Panc1 (cell line): Measurements from ENCODE around the gene ACTA2. TPM values are rescaled to one million over a fixed set of nuclear protein-coding genes. Genes with fewer than 3 reads are reported as not detected.

ENCODE experiments used
- ATAC-seq: fragments of 200-7000 bp; cut with Tn5 transposase; 2 replicates; pipeline ENCODE4 v1.9.1; 2020; ENCODE audit warnings: mild to moderate bottlenecking, moderate library complexity
- BruUV-seq: library from RNA; stranded (reverse); fragments of 400-500 nt; replicated peaks from 2 replicates; lab custom pipeline; 2021; lab: Mats Ljungman, UMichigan
- CTCF ChIA-PET: fragments of 300-600 bp; sonication (Branson Sonifier 250); formaldehyde crosslinking; loops from one replicate; lab custom pipeline; 2022; ENCODE audit warnings: antibody characterized with exemption; lab: Charles Lee
- POLR2A ChIA-PET: fragments of 300-600 bp; sonication (Branson Sonifier 250); formaldehyde crosslinking; loops from one replicate; lab custom pipeline; 2022; ENCODE audit warnings: antibody characterized with exemption; lab: Charles Lee
- DNase-seq: peaks from one replicate; pipeline ENCODE4 v3.0.0-alpha.2; 2010; ENCODE audit warnings: low read depth, low spot score
- H3K27ac ChIP-seq: 2 replicates; pipeline ENCODE4 v1.5.1; 2011; ENCODE audit warnings: mild to moderate bottlenecking, low read length, inconsistent platforms
- H3K27me3 ChIP-seq: fragments of 200-500 bp; sonication (Bioruptor generic); 2 replicates; pipeline ENCODE4 v1.6.0; 2014; ENCODE audit warnings: low read length, inconsistent platforms; ENCODE audit not compliant: control insufficient read depth, insufficient read depth
- H3K36me3 ChIP-seq: fragments of 200-500 bp; sonication (Bioruptor generic); 2 replicates; pipeline ENCODE4 v1.5.1; 2014; ENCODE audit warnings: inconsistent platforms, mild to moderate bottlenecking, low read length, moderate library complexity; ENCODE audit not compliant: control insufficient read depth, insufficient read depth
- H3K4me1 ChIP-seq: 2 replicates; pipeline ENCODE4 v1.5.1; 2011; ENCODE audit warnings: inconsistent platforms, mild to moderate bottlenecking, low read length, moderate library complexity; ENCODE audit not compliant: control insufficient read depth, insufficient read depth
- H3K4me3 ChIP-seq, 2 experiments: 2 replicates each; pipeline ENCODE4 v1.5.1; 2011 to 2012; ENCODE audit warnings: low read depth in 2 of 2, low read length in 2 of 2, mild to moderate bottlenecking in 2 of 2, inconsistent platforms in 1 of 2, moderate library complexity in 1 of 2
- H3K9me3 ChIP-seq: fragments of 200-500 bp; sonication (Bioruptor generic); 2 replicates; pipeline ENCODE4 v1.5.1; 2014; ENCODE audit warnings: low read depth, mild to moderate bottlenecking, inconsistent platforms, low read length, moderate library complexity; ENCODE audit not compliant: control insufficient read depth, insufficient read depth
- CTCF ChIP-seq: fragments of 450-650 bp; IDR thresholded peaks from 2 replicates; pipeline ENCODE4 v1.5.1; 2017; ENCODE audit warnings: mild to moderate bottlenecking
- POLR2AphosphoS5 ChIP-seq: IDR thresholded peaks from 2 replicates; pipeline ENCODE4 v1.6.1; 2012; ENCODE audit warnings: mild to moderate bottlenecking, low read depth, low read length, moderate library complexity
- REST ChIP-seq, 2 experiments: IDR thresholded peaks; 2 replicates each; pipeline ENCODE4 v1.6.1; 2011 to 2012; ENCODE audit warnings: low read depth in 2 of 2, control low read depth in 1 of 2, low read length in 1 of 2, mild to moderate bottlenecking in 1 of 2, moderate library complexity in 1 of 2; ENCODE audit not compliant: insufficient read depth in 1 of 2
- SIN3A ChIP-seq: IDR thresholded peaks from 2 replicates; pipeline ENCODE4 v1.6.1; 2012; ENCODE audit warnings: low read depth, mild to moderate bottlenecking, low read length, moderate library complexity, borderline replicate concordance; ENCODE audit not compliant: insufficient read depth
- TCF7L2 ChIP-seq: IDR thresholded peaks from 2 replicates; pipeline ENCODE4 v1.6.1; 2011; ENCODE audit warnings: mild to moderate bottlenecking, low read depth, low read length, inconsistent platforms
- in situ Hi-C: cut with HindIII; loops from 2 replicates; pipeline ENCODE4 v1.10.0; 2016; ENCODE audit warnings: low sequenced_read_pairs, low pct_unique_long_range_greater_than_20kb
- intact Hi-C: fragments of 100-400 bp; cut with micrococcal nuclease; formaldehyde crosslinking; loops from one replicate; pipeline ENCODE4 v1.10.0; 2022; ENCODE audit not compliant: unreplicated experiment
- total RNA-seq: library from RNA; stranded (reverse); gene quantifications from one replicate; pipeline ENCODE4 v1.2.1, GENCODE V29; 2021; ENCODE audit not compliant: unreplicated experiment

ACTA2 gene
- total RNA-seq, 1 experiment from 2014 or later = 4.7 TPM

- CTCF ChIA-PET = no interaction called here
These were observed 9.8 kb upstream of the ACTA2 start for GRCh38 chr10:88962336-88962735.

GRCh38 chr10:88961266-88961665 is 8.7 kb upstream of the ACTA2 start:
- in situ Hi-C loops = no loop called here
- ChIA-PET POLR2A (no interaction called here), CTCF (interaction anchor here (0.6 kb wide), 1 partner anchor 235 kb away, joined by 4 read pairs; no protein-coding TSS in a partner anchor)
- no peak for DNase-seq
- ATAC-seq = no peak
- H3K27ac ChIP-seq = no peak overlapping the region
- no peaks in the 10 kb centered on the region for H3K9me3 ChIP-seq
- H3K4me1 ChIP-seq = no peaks in the 10 kb centered on the region
- H3K27me3 ChIP-seq = no peaks in the 10 kb centered on the region; the same call in 1 of the 2 replicates
- BruUV-seq = no TSS peak
- intact Hi-C loops = no loop called here
- no peaks in the 10 kb centered on the region for H3K36me3 ChIP-seq
- TF ChIP-seq CTCF (no peak), TCF7L2 (no peak), REST (IDR thresholded peaks at IDR 0.05; ENCODE audit: insufficient read depth in 1 of 2, low read depth in 2 of 2, low read length in 1 of 2) (no peak), SIN3A (no peak), POLR2AphosphoS5 (no peak)
- H3K4me3 ChIP-seq = no peak overlapping the region

More at GRCh38 chr10:88962336-88962735, 9.8 kb upstream of the ACTA2 start:
- H3K27me3 ChIP-seq = no peaks in the 10 kb centered on the region; the same call in 1 of the 2 replicates
- intact Hi-C loops = no loop called here
- H3K36me3 ChIP-seq = no peaks in the 10 kb centered on the region
- no TSS peak for BruUV-seq
- no peak overlapping the region for H3K27ac ChIP-seq
- in situ Hi-C loops = no loop called here
- no peaks in the 10 kb centered on the region for H3K9me3 ChIP-seq
- ATAC-seq = no peak
- POLR2A ChIA-PET = no interaction called here
- H3K4me3 ChIP-seq = no peak overlapping the region
- H3K4me1 ChIP-seq = no peaks in the 10 kb centered on the region
- no peak for DNase-seq
- no peak for TF ChIP-seq REST (IDR thresholded peaks at IDR 0.05; ENCODE audit: insufficient read depth in 1 of 2, low read depth in 2 of 2, low read length in 1 of 2)
- TF ChIP-seq TCF7L2 = no peak
